Peyer's patch (tissue), 4 donors: Measurements from ENCODE around the gene N4BP3. TPM values are rescaled to one million over a fixed set of nuclear protein-coding genes. Genes with fewer than 3 reads are reported as not detected.

Source experiments
- DNase-seq, 3 donors: peaks; one replicate each; pipeline ENCODE4 v3.0.0-alpha.2; 2017 to 2019
- H3K27ac ChIP-seq, 4 donors: fragments of 200-600 bp; sonication (generic); one replicate each; pipeline ENCODE4 v1.5.1; 2016 to 2019
- H3K27me3 ChIP-seq, 2 donors: fragments of 200-600 bp; sonication (generic); one replicate each; pipeline ENCODE4 v1.5.1; 2019
- H3K36me3 ChIP-seq, 3 donors: fragments of 200-600 bp; sonication (generic); one replicate each; pipeline ENCODE4 v1.5.1; 2016 to 2019
- H3K4me1 ChIP-seq, 4 donors: fragments of 200-600 bp; sonication (generic); one replicate each; pipeline ENCODE4 v1.5.1; 2016 to 2019
- H3K4me3 ChIP-seq, 4 donors: fragments of 200-600 bp; sonication (generic); 1 replicate in 3 of 4; 2 replicates in 1 of 4; pipeline ENCODE4 v1.5.1; 2016 to 2019; ENCODE audit warnings: mild to moderate bottlenecking in 1 of 4
- H3K9me3 ChIP-seq, 4 donors: fragments of 200-600 bp; sonication (generic); one replicate each; pipeline ENCODE4 v1.5.1; 2016 to 2019; ENCODE audit warnings: mild to moderate bottlenecking in 1 of 4
- CTCF ChIP-seq, 6 experiments: fragments of 450-650 bp in 4 of 6; fragments of 200-600 bp in 2 of 6; sonication (generic) in 1 of 6; IDR thresholded peaks; one replicate each; pipeline ENCODE4 v1.5.1; 2017 to 2019; ENCODE audit warnings: antibody characterized with exemption in 6 of 6, mild to moderate bottlenecking in 3 of 6, moderate library complexity in 1 of 6
- POLR2A ChIP-seq, 2 donors: fragments of 450-650 bp; IDR thresholded peaks; one replicate each; pipeline ENCODE4 v1.5.1; 2017; ENCODE audit warnings: antibody characterized with exemption in 2 of 2, mild to moderate bottlenecking in 2 of 2, moderate library complexity in 2 of 2
- total RNA-seq, 4 donors: library from RNA; depleted of rRNA; stranded (reverse); fragments of >200 nt; gene quantifications; one replicate each; pipeline ENCODE4 v1.1.0, GENCODE V29; 2016

Gene N4BP3
- total RNA-seq, 4 donors from 2014 or later: 0.53 to 2.5 (median 1.1) TPM

DNA sequence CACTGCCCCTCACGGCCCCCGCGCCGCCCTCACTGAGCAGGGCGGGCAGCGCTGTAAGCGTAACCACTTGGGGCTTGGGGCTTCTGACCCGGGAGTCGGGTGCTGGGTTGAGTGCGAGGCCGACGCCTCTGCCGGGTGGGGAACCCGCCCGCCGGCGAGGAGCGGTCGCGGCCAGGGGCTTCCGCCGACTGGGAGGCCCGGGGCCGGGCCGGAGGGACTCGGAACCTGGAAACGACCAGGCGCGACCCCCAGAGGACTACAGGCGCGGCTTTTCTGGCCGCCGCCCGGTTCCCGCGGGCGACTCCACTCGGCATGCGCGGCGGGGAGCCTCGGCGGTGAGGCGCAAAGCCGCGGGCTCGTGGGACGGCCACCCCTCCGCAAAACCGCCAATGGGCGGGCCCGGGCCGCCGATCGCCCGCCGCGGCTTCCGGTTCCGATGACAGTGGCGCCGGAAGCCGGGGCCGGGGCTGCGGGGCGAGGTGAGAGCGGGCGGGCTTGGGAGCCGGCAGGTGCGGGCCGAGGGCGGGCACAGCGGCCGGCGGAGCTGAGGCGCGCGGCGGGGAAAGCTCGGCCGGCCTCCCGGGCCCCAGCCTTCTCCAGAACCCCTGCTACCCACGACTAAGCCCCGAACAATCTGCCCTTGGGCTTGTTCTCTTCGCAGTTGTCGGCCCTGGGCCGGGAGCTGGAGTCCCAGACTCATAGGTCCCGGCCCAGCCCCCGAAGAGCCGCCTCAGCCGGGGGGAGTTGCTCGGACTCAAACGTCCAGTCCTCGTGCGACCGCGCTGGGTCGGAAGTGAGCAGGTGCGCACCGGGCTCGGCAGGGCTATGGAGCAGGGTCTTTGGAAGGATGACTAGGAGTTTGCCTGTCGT is 17.5 kb downstream of the N4BP3 start, which contains the start of gene RMND5B:
TSS of gene RMND5B (plus strand) at position 439 of the 870 bp plus-strand sequence. CDS start 7,106 bp downstream, outside the sequence.
- Histone ChIP-seq H3K4me3 (peak within 1 kb of the TSS; percentile 62 to 77 (median 74)), H3K27me3 (no peaks in the 10 kb centered on the region), H3K36me3 (peaks cover 0 to 17% (median 0%) of the 10 kb centered on the region in 3 donors), H3K4me1 (peaks cover 0 to 15% (median 0%) of the 10 kb centered on the region in 4 donors), H3K27ac (peak within 1 kb of the TSS; percentile 85 to 90 (median 86)), H3K9me3 (no peaks in the 10 kb centered on the region)
- DNase-seq: peak; percentile 77 to 92 (median 92)
- peak in 1 of 6 experiments; percentile 6 for TF ChIP-seq CTCF (IDR thresholded peaks at IDR 0.05)
- peak; percentile 58 to 79 for TF ChIP-seq POLR2A (IDR thresholded peaks at IDR 0.05)

GRCh38 chr5:178131446-178131996 is 18.2 kb downstream of the N4BP3 start:
- peaks cover 0 to 21% (median 0%) of the 10 kb centered on the region in 3 donors for H3K36me3 ChIP-seq
- H3K4me3 ChIP-seq: peak overlapping the region; percentile 62 to 77 (median 74)
- no peak for TF ChIP-seq CTCF (IDR thresholded peaks at IDR 0.05)
- TF ChIP-seq POLR2A (IDR thresholded peaks at IDR 0.05): no peak
- H3K27ac ChIP-seq: peak overlapping the region; percentile 85 to 90 (median 86)
- H3K9me3 ChIP-seq: no peaks in the 10 kb centered on the region
- H3K27me3 ChIP-seq: no peaks in the 10 kb centered on the region
- no peak for DNase-seq
- peaks cover 0 to 15% (median 0%) of the 10 kb centered on the region in 4 donors for H3K4me1 ChIP-seq

- peaks cover 0 to 5% (median 0%) of the 10 kb centered on the region in 4 donors for H3K4me1 ChIP-seq
- peak in 1 of 3 donors; percentile 27 for DNase-seq
- peaks cover 0 to 50% (median 0%) of the 10 kb centered on the region in 3 donors for H3K36me3 ChIP-seq
- H3K9me3 ChIP-seq: no peaks in the 10 kb centered on the region
- H3K27me3 ChIP-seq: no peaks in the 10 kb centered on the region
- H3K27ac ChIP-seq: no peak overlapping the region
- TF ChIP-seq POLR2A (IDR thresholded peaks at IDR 0.05) (no peak), CTCF (IDR thresholded peaks at IDR 0.05) (no peak)
- H3K4me3 ChIP-seq: no peak overlapping the region
These were observed 23.7 kb downstream of the N4BP3 start for GRCh38 chr5:178136990-178137389.

DNA sequence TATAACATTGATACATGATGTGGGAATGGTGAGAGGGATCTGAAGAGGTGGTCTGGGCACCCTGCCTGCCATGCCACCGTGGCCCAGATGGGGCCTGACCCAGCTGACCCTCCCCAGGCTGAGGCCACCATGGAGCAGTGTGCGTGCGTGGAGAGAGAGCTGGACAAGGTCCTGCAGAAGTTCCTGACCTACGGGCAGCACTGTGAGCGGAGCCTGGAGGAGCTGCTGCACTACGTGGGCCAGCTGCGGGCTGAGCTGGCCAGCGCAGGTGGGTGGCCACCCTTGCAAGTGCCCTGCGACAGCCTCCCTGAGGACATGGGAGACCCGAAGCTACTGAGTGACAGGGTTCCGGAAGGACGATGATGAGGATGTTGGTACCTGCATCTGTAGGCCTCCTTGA is 24.7 kb downstream of the N4BP3 start:
- peak in 1 of 3 donors; percentile 42 for DNase-seq
- Histone ChIP-seq H3K4me3 (no peak overlapping the region), H3K27ac (no peak overlapping the region), H3K9me3 (no peaks in the 10 kb centered on the region), H3K4me1 (no peaks in the 10 kb centered on the region), H3K27me3 (no peaks in the 10 kb centered on the region), H3K36me3 (peaks cover 0 to 60% (median 0%) of the 10 kb centered on the region in 3 donors)
- TF ChIP-seq CTCF (IDR thresholded peaks at IDR 0.05): no peak
- no peak for TF ChIP-seq POLR2A (IDR thresholded peaks at IDR 0.05)

DNA sequence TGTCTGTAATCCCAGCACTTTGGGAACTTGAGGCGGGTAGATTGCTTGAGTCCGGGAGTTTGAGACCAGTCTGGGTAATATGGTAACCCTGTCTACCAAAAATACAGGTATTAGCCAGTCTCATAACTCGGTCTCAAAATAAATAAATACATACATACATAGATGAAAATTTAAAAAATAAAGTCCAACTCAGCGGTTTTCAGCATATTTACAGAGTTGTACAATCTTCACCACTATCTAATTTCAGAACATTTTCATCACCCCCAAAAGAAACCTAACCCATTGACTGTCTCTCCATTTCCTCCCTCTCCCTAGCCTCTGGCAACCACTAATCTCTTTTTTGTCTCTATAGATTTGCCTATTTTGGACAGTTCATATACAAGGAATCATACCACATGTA is 28.2 kb downstream of the N4BP3 start:
- Histone ChIP-seq H3K27me3 (no peaks in the 10 kb centered on the region), H3K9me3 (no peaks in the 10 kb centered on the region), H3K36me3 (peaks cover 0 to 65% (median 0%) of the 10 kb centered on the region in 3 donors), H3K4me1 (no peaks in the 10 kb centered on the region), H3K27ac (no peak overlapping the region), H3K4me3 (no peak overlapping the region)
- DNase-seq: no peak
- TF ChIP-seq CTCF (IDR thresholded peaks at IDR 0.05): no peak
- TF ChIP-seq POLR2A (IDR thresholded peaks at IDR 0.05): no peak
